ENCODE measurements around the gene UBE2I. TPM values are rescaled to one million over a fixed set of nuclear protein-coding genes. Genes with fewer than 3 reads are reported as not detected.

UBE2I gene
- total RNA-seq, 2 donors from 2014 or later: 58.2 to 110 TPM

DNA sequence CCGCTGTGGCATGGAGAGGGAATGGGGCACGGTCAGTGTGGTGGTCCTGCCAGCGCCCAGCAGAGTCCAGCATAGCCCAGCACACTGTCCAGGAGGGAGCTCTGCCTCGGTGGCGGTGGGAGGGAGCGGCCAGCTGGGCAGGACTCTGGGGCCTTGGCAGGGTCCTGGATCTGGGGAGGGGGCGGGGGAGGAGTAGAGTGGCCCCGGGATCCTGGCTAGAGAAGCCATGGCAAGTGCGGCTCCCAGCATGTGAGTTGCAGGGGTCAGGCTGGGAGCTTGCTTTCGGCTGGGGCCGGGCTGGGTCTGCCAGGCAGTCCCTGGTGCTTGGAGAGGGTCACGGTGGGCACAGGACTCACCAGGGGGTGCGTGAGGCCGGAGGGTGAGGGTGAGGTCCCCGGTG, 46.2 kb downstream of the UBE2I start:
- Histone ChIP-seq H3K27ac (no peak overlapping the region), H3K9me3 (no peaks in the 10 kb centered on the region), H3K4me1 (replicated peaks) (peaks cover 10% of the 10 kb centered on the region), H3K27me3 (replicated peaks; ENCODE audit: insufficient read depth) (no peaks in the 10 kb centered on the region), H3K36me3 (no peaks in the 10 kb centered on the region), H3K4me3 (no peak overlapping the region)
- TF ChIP-seq, protein P1, sequence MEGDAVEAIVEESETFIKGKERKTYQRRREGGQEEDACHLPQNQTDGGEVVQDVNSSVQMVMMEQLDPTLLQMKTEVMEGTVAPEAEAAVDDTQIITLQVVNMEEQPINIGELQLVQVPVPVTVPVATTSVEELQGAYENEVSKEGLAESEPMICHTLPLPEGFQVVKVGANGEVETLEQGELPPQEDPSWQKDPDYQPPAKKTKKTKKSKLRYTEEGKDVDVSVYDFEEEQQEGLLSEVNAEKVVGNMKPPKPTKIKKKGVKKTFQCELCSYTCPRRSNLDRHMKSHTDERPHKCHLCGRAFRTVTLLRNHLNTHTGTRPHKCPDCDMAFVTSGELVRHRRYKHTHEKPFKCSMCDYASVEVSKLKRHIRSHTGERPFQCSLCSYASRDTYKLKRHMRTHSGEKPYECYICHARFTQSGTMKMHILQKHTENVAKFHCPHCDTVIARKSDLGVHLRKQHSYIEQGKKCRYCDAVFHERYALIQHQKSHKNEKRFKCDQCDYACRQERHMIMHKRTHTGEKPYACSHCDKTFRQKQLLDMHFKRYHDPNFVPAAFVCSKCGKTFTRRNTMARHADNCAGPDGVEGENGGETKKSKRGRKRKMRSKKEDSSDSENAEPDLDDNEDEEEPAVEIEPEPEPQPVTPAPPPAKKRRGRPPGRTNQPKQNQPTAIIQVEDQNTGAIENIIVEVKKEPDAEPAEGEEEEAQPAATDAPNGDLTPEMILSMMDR (IDR thresholded peaks at IDR 0.05): no peak
- no peak for TF ChIP-seq POLR2AphosphoS5 (IDR thresholded peaks at IDR 0.05)
- no peak for TF ChIP-seq POLR2A (IDR thresholded peaks at IDR 0.05)
- intact Hi-C loops (cut with DNase I): loop anchor here (5.0 kb wide), 1 partner anchor 52 kb away; no protein-coding TSS in a partner anchor
- DNase-seq (ENCODE audit: low spot score): no peak
- WGBS: 72% methylated on average over 14 of the region's 15 CpGs

DNA sequence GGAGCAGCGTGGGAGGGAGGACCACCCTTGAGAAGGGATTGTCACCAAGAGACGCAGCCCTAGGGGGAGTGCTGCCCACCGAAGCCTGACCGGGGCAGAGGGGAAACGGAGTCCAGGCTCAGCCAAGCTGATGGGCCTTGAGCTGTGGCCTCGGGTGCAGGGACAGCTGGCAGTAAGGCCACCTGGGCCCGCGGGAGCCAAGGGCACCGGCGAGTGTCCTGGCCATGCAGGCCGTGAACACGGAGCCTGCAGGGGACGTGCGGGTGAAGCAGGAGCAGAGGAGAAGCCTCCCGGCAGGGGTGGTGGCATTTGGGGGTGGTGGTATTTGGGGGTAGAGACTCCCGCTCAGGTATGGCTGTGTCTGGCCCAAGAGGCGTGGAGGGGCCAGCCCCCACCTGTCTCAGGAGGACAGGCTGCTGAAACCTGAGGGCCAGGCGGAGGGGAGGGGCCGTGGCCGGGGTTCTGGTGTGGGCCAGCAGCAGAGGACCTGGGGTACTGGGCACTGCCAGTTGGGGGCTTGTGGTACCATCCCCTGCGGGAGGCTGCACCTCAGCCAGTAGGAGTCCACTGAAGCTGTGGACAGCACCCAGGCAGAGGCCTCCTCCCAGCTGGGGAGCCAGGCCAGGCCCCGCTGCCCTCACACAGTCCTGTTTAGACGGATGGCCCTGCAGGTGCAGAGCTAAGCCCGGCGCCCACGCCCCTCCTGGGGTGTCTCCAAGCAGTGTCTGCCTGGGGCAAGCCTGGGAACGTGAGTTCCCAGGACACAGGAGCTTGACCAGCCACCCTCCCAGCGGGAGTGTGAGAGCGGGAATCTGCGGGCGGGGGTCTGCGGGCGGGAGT, 46.8 kb downstream of the UBE2I start:
- 79% methylated on average over 29 of the region's 33 CpGs for WGBS
- no peak overlapping the region for H3K27ac ChIP-seq
- H3K36me3 ChIP-seq: no peaks in the 10 kb centered on the region
- peaks cover 5% of the 10 kb centered on the region for H3K4me1 ChIP-seq (replicated peaks)
- no peak overlapping the region for H3K4me3 ChIP-seq
- intact Hi-C loops (cut with DNase I): loop anchor here (5.0 kb wide), 1 partner anchor 51 kb away; no protein-coding TSS in a partner anchor
- H3K9me3 ChIP-seq: no peaks in the 10 kb centered on the region
- no peaks in the 10 kb centered on the region for H3K27me3 ChIP-seq (replicated peaks; ENCODE audit: insufficient read depth)
- TF ChIP-seq POLR2AphosphoS5 (IDR thresholded peaks at IDR 0.05) (no peak), POLR2A (IDR thresholded peaks at IDR 0.05) (no peak)
- TF ChIP-seq, protein P1 (IDR thresholded peaks at IDR 0.05): no peak
- no peak for DNase-seq (ENCODE audit: low spot score)

DNA sequence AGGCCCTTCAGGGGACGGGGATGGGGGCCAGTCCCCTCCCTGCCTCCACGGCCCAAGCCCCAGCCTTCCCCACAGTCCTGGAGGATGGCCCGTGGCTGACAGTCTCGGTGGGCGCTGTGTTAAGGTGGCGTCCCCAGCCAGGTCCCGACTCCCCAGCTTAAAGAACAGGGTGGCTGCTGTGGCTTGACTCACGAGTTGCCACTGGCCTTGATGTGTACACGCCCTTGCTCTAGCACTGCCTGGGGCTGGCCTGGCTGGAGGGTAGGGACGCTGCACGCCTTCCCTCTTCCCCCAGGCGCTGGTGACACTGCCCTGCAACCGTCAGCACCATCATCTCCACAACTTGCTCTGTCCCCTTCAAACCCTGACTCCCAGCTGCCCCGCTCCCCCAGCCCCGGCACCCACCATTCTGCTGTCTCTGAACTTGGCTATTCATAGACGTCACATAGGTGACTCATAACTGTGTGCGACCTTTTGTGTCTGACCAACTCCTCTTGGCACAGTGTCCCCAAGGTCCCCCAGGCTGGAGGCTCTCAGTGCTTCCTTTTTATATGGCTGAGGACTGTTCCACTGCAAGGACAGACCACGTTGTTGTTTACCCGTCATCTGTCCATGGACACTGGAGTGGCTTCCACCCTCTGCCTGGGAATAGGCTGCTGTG, 48.6 kb downstream of the UBE2I start:
- Histone ChIP-seq H3K27ac (no peak overlapping the region), H3K4me1 (replicated peaks) (no peaks in the 10 kb centered on the region), H3K36me3 (peaks cover 0 to 10% of the 10 kb centered on the region in 2 donors), H3K27me3 (replicated peaks; ENCODE audit: insufficient read depth) (no peaks in the 10 kb centered on the region), H3K4me3 (no peak overlapping the region), H3K9me3 (no peaks in the 10 kb centered on the region)
- no peak for DNase-seq (ENCODE audit: low spot score)
- intact Hi-C loops (cut with DNase I): loop anchor here (5.0 kb wide), 1 partner anchor 49 kb away; no protein-coding TSS in a partner anchor
- 82% methylated on average over 19 of the region's 19 CpGs for whole genome bisulfite sequencing
- TF ChIP-seq POLR2A (IDR thresholded peaks at IDR 0.05) (no peak), POLR2AphosphoS5 (IDR thresholded peaks at IDR 0.05) (no peak)
- TF ChIP-seq, protein P1 (IDR thresholded peaks at IDR 0.05): no peak

DNA sequence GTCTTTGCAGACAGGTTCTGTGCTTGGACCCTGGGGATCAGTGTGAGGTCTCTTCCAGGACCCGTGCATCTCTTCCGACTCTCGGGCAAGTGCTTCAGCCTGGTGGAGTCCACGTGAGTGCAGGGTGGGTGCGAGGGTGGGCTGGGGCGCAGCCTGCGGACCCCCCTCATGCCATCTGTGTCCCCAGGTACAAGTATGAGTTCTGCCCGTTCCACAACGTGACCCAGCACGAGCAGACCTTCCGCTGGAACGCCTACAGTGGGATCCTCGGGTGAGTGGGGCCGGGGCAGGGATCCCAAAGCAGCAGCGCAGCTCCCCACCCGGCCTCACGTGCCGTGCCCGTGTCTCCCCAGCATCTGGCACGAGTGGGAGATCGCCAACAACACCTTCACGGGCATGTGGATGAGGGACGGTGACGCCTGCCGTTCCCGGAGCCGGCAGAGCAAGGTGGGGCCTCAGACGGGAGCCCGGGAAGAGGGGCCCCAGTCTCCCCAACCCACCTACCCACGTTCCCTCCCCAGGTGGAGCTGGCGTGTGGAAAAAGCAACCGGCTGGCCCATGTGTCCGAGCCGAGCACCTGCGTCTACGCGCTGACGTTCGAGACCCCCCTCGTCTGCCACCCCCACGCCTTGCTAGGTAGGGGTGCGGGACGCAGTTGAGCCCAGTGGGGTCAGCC, 52.4 kb downstream of the UBE2I start:
- no peak overlapping the region for H3K27ac ChIP-seq
- peaks cover 5 to 10% of the 10 kb centered on the region in 2 donors for H3K36me3 ChIP-seq
- intact Hi-C loops (cut with DNase I): loop anchor here (10.0 kb wide), 1 partner anchor 57 kb away; the partner anchor contains the start of gene UBE2I
- no peaks in the 10 kb centered on the region for H3K4me1 ChIP-seq (replicated peaks)
- no peak overlapping the region for H3K4me3 ChIP-seq
- no peaks in the 10 kb centered on the region for H3K27me3 ChIP-seq (replicated peaks; ENCODE audit: insufficient read depth)
- TF ChIP-seq POLR2AphosphoS5 (IDR thresholded peaks at IDR 0.05): no peak
- TF ChIP-seq, protein P1 (IDR thresholded peaks at IDR 0.05): no peak
- TF ChIP-seq POLR2A (IDR thresholded peaks at IDR 0.05): no peak
- 88% methylated on average over 43 of the region's 43 CpGs for WGBS
- no peaks in the 10 kb centered on the region for H3K9me3 ChIP-seq
- DNase-seq (ENCODE audit: low spot score): no peak

All from prostate gland (tissue), 2 donors.